H1 (cell line): Measurements from ENCODE around the gene MSL1. TPM values are rescaled to one million over a fixed set of nuclear protein-coding genes. Genes with fewer than 3 reads are reported as not detected.

Source experiments
- CTCF ChIA-PET: fragments of 300-600 bp; sonication (Branson Sonifier 250); formaldehyde crosslinking; loops from one replicate; lab custom pipeline; 2021; ENCODE audit not compliant: partially characterized antibody; lab: Charles Lee
- POLR2A ChIA-PET: fragments of 300-600 bp; sonication (Branson Sonifier 250); formaldehyde crosslinking; loops from one replicate; lab custom pipeline; 2021; ENCODE audit warnings: inconsistent platforms; ENCODE audit not compliant: partially characterized antibody; lab: Charles Lee
- DNase-seq, 2 experiments: peaks; one replicate each; pipeline versions ENCODE4 v3.0.0 to v3.0.0-alpha.2; 2010 to 2022; ENCODE audit warnings: low spot score in 2 of 2, low read depth in 1 of 2, mixed read lengths in 1 of 2
- FAIRE-seq: peaks from 2 replicates; lab custom pipeline; 2011; peaks lifted over from hg19 to GRCh38; lab: Jason Lieb, UNC
- H2AFZ ChIP-seq: 2 replicates; pipeline ENCODE4 v1.8.1; 2012; ENCODE audit warnings: low read length, inconsistent platforms
- H2AK5ac ChIP-seq: 2 replicates; pipeline ENCODE4 v1.6.1; 2013; ENCODE audit warnings: low read depth, low read length
- H2BK120ac ChIP-seq: replicated peaks from 2 replicates; pipeline ENCODE3; 2013; ENCODE audit warnings: low read depth, low read length, inconsistent platforms
- H2BK12ac ChIP-seq: 2 replicates; pipeline ENCODE4 v1.6.1; 2013; ENCODE audit warnings: low read depth, low read length
- H2BK15ac ChIP-seq: 2 replicates; pipeline ENCODE4 v1.6.1; 2013; ENCODE audit warnings: low read length
- H2BK20ac ChIP-seq: 2 replicates; pipeline ENCODE4 v1.6.1; 2013; ENCODE audit warnings: low read length
- H2BK5ac ChIP-seq: 2 replicates; pipeline ENCODE4 v1.6.1; 2013; ENCODE audit warnings: low read depth, low read length
- H3K14ac ChIP-seq: 2 replicates; pipeline ENCODE4 v1.6.1; 2013; ENCODE audit warnings: inconsistent platforms; ENCODE audit not compliant: insufficient read length
- H3K18ac ChIP-seq: 2 replicates; pipeline ENCODE4 v1.6.1; 2013; ENCODE audit warnings: low read length; ENCODE audit errors: extremely low read depth
- H3K23ac ChIP-seq: 2 replicates; pipeline ENCODE4 v1.6.1; 2013; ENCODE audit warnings: inconsistent platforms; ENCODE audit not compliant: insufficient read length
- H3K23me2 ChIP-seq: 2 replicates; pipeline ENCODE4 v1.6.1; 2013; ENCODE audit warnings: low read depth, low read length
- H3K27ac ChIP-seq: 2 replicates; pipeline ENCODE4 v1.6.1; 2011; ENCODE audit warnings: low read depth, low read length, inconsistent platforms
- H3K27me3 ChIP-seq, 4 experiments: replicated peaks in 1 of 4; 1 replicate in 1 of 4; 2 replicates in 3 of 4; pipeline versions ENCODE4 v1.6.1 to v1.8.1; 2011 to 2013; ENCODE audit warnings: low read length in 3 of 4, mild to moderate bottlenecking in 3 of 4, inconsistent platforms in 2 of 4, mixed read lengths in 2 of 4, moderate library complexity in 1 of 4; ENCODE audit not compliant: control insufficient read depth in 3 of 4, insufficient read depth in 3 of 4; ENCODE audit errors: extremely low read depth in 1 of 4
- H3K36me3 ChIP-seq, 4 experiments: 2 replicates each; pipeline versions ENCODE4 v1.6.1 to v1.8.1; 2011 to 2013; ENCODE audit warnings: mild to moderate bottlenecking in 4 of 4, low read length in 3 of 4, moderate library complexity in 2 of 4, control low read depth in 1 of 4, inconsistent platforms in 1 of 4; ENCODE audit not compliant: insufficient read depth in 4 of 4, control insufficient read depth in 2 of 4
- H3K4ac ChIP-seq: replicated peaks from 2 replicates; pipeline ENCODE3; 2013; ENCODE audit warnings: low read length, low read depth, mixed read lengths, inconsistent platforms; ENCODE audit not compliant: insufficient read length
- H3K4me1 ChIP-seq, 4 experiments: replicated peaks in 1 of 4; 1 replicate in 1 of 4; 2 replicates in 3 of 4; pipeline versions ENCODE4 v1.6.1 to v1.8.1; 2011 to 2013; ENCODE audit warnings: low read length in 3 of 4, inconsistent platforms in 2 of 4, mixed read lengths in 1 of 4; ENCODE audit not compliant: insufficient read depth in 4 of 4, control insufficient read depth in 3 of 4
- H3K4me2 ChIP-seq, 2 experiments: 2 replicates each; pipeline versions ENCODE4 v1.6.1 to v1.8.1; 2011 to 2013; ENCODE audit warnings: low read depth in 2 of 2, low read length in 2 of 2, control low read depth in 1 of 2, inconsistent platforms in 1 of 2, mild to moderate bottlenecking in 1 of 2; ENCODE audit not compliant: insufficient read depth in 1 of 2
- H3K4me3 ChIP-seq, 4 experiments: fragments of 200-600, 300-600 bp in 1 of 4; sonication (generic), shearing (Covaris generic), sonication (Bioruptor Twin) in 1 of 4; 2 replicates each; pipeline versions ENCODE4 v1.5.1 to v1.8.1; 2011 to 2016; ENCODE audit warnings: low read length in 4 of 4, low read depth in 3 of 4, control low read depth in 2 of 4, inconsistent platforms in 2 of 4, mild to moderate bottlenecking in 2 of 4, mixed read lengths in 1 of 4, moderate library complexity in 1 of 4; ENCODE audit not compliant: insufficient read depth in 2 of 4; ENCODE audit errors: extremely low read depth in 1 of 4
- H3K56ac ChIP-seq: replicated peaks from 2 replicates; pipeline ENCODE3; 2013; ENCODE audit warnings: low read depth, mild to moderate bottlenecking, mixed read lengths, low read length, inconsistent platforms; ENCODE audit not compliant: insufficient read length
- H3K79me1 ChIP-seq: 2 replicates; pipeline ENCODE4 v1.6.1; 2013; ENCODE audit warnings: low read depth, low read length, control low read depth
- H3K79me2 ChIP-seq, 2 experiments: 2 replicates each; pipeline versions ENCODE4 v1.6.1 to v1.8.1; 2012 to 2013; ENCODE audit warnings: low read length in 2 of 2, mild to moderate bottlenecking in 2 of 2, inconsistent platforms in 1 of 2; ENCODE audit not compliant: insufficient read depth in 2 of 2, control insufficient read depth in 1 of 2
- H3K9ac ChIP-seq, 4 experiments: replicated peaks in 1 of 4; 1 replicate in 1 of 4; 2 replicates in 3 of 4; pipeline versions ENCODE4 v1.6.1 to v1.8.1; 2011 to 2013; ENCODE audit warnings: low read depth in 3 of 4, low read length in 3 of 4, control low read depth in 2 of 4, mild to moderate bottlenecking in 2 of 4, moderate library complexity in 2 of 4, inconsistent platforms in 1 of 4; ENCODE audit errors: extremely low read depth in 1 of 4
- H3K9me3 ChIP-seq, 2 experiments: 2 replicates each; pipeline versions ENCODE4 v1.6.1 to v1.8.1; 2012 to 2013; ENCODE audit warnings: mild to moderate bottlenecking in 2 of 2, moderate library complexity in 2 of 2, control low read depth in 1 of 2, inconsistent platforms in 1 of 2, low read depth in 1 of 2, low read length in 1 of 2, mixed read lengths in 1 of 2; ENCODE audit not compliant: insufficient read depth in 2 of 2
- H4K20me1 ChIP-seq, 2 experiments: replicated peaks in 1 of 2; 2 replicates each; pipeline versions ENCODE3 to v1.8.1; 2011 to 2013; ENCODE audit warnings: inconsistent platforms in 2 of 2, low read length in 2 of 2, mild to moderate bottlenecking in 1 of 2; ENCODE audit not compliant: insufficient read depth in 2 of 2, control insufficient read depth in 1 of 2
- H4K5ac ChIP-seq: 2 replicates; pipeline ENCODE4 v1.6.1; 2013; ENCODE audit warnings: low read length, low read depth, mixed read lengths, inconsistent platforms; ENCODE audit not compliant: insufficient read length
- H4K8ac ChIP-seq: 2 replicates; pipeline ENCODE4 v1.8.0; 2013; ENCODE audit warnings: mild to moderate bottlenecking, moderate library complexity, low read length, inconsistent platforms; ENCODE audit not compliant: insufficient read depth; ENCODE audit errors: extremely low read depth
- H4K91ac ChIP-seq: replicated peaks from 2 replicates; pipeline ENCODE3; 2013; ENCODE audit warnings: low read length, mixed read lengths, inconsistent platforms; ENCODE audit not compliant: insufficient read length
- ATF3 ChIP-seq: IDR thresholded peaks from 2 replicates; pipeline ENCODE4 v1.6.1; 2011; ENCODE audit warnings: low read depth, mild to moderate bottlenecking, low read length; ENCODE audit not compliant: insufficient read depth
- MAFK ChIP-seq: IDR thresholded peaks from 2 replicates; pipeline ENCODE4 v1.6.1; 2012; ENCODE audit warnings: low read depth, mild to moderate bottlenecking, improper control_type of control experiment, low read length
- MAX ChIP-seq: IDR thresholded peaks from 2 replicates; pipeline ENCODE4 v1.6.1; 2012; ENCODE audit warnings: inconsistent platforms
- SAP30 ChIP-seq: fragments of 300-600 bp; sonication (generic); IDR thresholded peaks from 2 replicates; pipeline ENCODE4 v1.7.1; 2012; ENCODE audit warnings: low read length, moderate library complexity, mild to moderate bottlenecking, inconsistent platforms; ENCODE audit not compliant: insufficient read depth, insufficient replicate concordance
- SIX5 ChIP-seq: IDR thresholded peaks from 2 replicates; pipeline ENCODE4 v1.6.1; 2011; ENCODE audit warnings: mild to moderate bottlenecking, low read depth, low read length
- WGBS, 2 experiments: shearing (Covaris generic) in 1 of 2; methylation state at CpG; one replicate each; pipeline versions ENCODE4 v1.1.6 to v1.1.7; 2013 to 2015; ENCODE audit warnings: low lambda C conversion rate in 2 of 2, mixed read lengths in 2 of 2, inconsistent platforms in 1 of 2, low coverage in 1 of 2, missing lambda C conversion rate in 1 of 2; ENCODE audit not compliant: insufficient replicate concordance in 2 of 2, insufficient coverage in 1 of 2, insufficient read length in 1 of 2; ENCODE audit errors: extremely low coverage in 1 of 2, missing lambda C conversion rate in 1 of 2; 5-methylcytosine and 5-hydroxymethylcytosine counted together
- polyA plus RNA-seq, 7 experiments: library from polyadenylated mRNA; depleted of rRNA in 3 of 7; stranded (reverse) in 5 of 7; unstranded in 2 of 7; fragments of >200 nt in 5 of 7; fragments of 200-250 nt in 2 of 7; gene quantifications; 1 replicate in 5 of 7; 2 replicates in 1 of 7; 4 replicates in 1 of 7; pipeline versions ENCODE4 v1.2.1 to v1.2.3, GENCODE V29; 2011 to 2013; ENCODE audit warnings: missing spikeins in 2 of 7, mixed read lengths in 2 of 7
- total RNA-seq: library from RNA; stranded (reverse); fragmentation: NEBNext Ultra II Directional; extraction: Animal tissue kit (Norgen Biotek cat#: 25700); gene quantifications from 2 replicates; pipeline ENCODE4 v1.2.1, GENCODE V29; 2021

Gene MSL1
- total and polyA plus RNA-seq, 2 of the 8 experiments (the other 6 are each of a cell fraction or from before 2014, with no cell fraction given): 24.1 to 66.5 TPM

DNA sequence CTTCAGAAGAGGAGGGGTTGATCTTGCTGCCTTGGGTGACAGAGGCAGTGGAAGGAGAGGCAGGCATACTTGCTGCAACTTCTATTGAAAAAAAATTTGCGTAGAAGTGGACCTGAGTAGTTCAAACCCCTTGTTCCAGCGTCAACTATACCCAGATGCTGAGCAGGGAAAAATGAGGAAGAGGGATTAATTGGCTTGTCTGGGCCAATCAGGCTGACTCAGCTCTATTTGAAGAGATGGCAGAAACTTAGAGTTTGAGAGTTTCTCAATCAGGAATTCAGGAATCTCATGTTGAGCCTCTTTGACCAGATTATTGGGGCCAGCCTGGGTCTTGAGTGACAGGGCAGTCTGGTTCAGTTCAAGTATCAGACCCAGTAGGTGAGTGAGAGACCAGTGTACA lies 36.2 kb downstream of the MSL1 start:
- Histone ChIP-seq H3K23ac (no peak overlapping the region), H3K9me3 (no peaks in the 10 kb centered on the region), H3K4me1 (no peaks in the 10 kb centered on the region), H3K4ac (no peak overlapping the region), H4K91ac (no peak overlapping the region), H2BK12ac (no peak overlapping the region), H2BK15ac (no peak overlapping the region), H3K36me3 (peaks cover 14 to 34% (median 23%) of the 10 kb centered on the region in 4 experiments), H3K79me1 (peaks cover 6% of the 10 kb centered on the region), H3K23me2 (no peaks in the 10 kb centered on the region), H4K5ac (no peak overlapping the region), H3K4me2 (no peak overlapping the region), H3K9ac (no peak overlapping the region), H3K56ac (no peak overlapping the region), H3K27ac (no peak overlapping the region), H4K20me1 (no peaks in the 10 kb centered on the region), H4K8ac (no peak overlapping the region; the same call in 1 of the 2 replicates), H2BK20ac (no peak overlapping the region), H2AK5ac (no peak overlapping the region), H3K18ac (no peak overlapping the region), H3K4me3 (no peak overlapping the region), H2AFZ (no peak overlapping the region), H2BK5ac (no peak overlapping the region), H2BK120ac (no peak overlapping the region), H3K27me3 (no peaks in the 10 kb centered on the region), H3K14ac (no peak overlapping the region), H3K79me2 (peaks cover 2 to 47% of the 10 kb centered on the region in 2 experiments; a peak in 3 of 4 replicates)
- ChIA-PET CTCF (interaction anchor here (0.8 to 6.1 kb wide), 5 partner anchors 10 to 83 kb away, joined by 3 to 48 read pairs (median 3); no protein-coding TSS in a partner anchor), POLR2A (interaction anchor here (0.7 to 4.2 kb wide), 9 partner anchors 10 to 145 kb away, joined by 3 to 31 read pairs (median 3); partner anchors contain the start of gene RAPGEFL1)
- FAIRE-seq (no peak), DNase-seq (no peak)
- 95% methylated on average over 2 of the region's 2 CpGs; no CpG with 5 or more reads in 1 of the 2 experiments for WGBS, 2 experiments
- TF ChIP-seq SIX5 (no peak), MAFK (peak; percentile 13; the same call in 1 of the 2 replicates), SAP30 (no peak), MAX (no peak), ATF3 (no peak)
